Lower leg skin (tissue), 4 donors: ENCODE measurements around the gene SLX4IP. TPM values are rescaled to one million over a fixed set of nuclear protein-coding genes. Genes with fewer than 3 reads are reported as not detected.

Experiments used
- DNase-seq, 2 donors: peaks; one replicate each; pipeline ENCODE4 v3.0.0-alpha.2; 2019; ENCODE audit warnings: low spot score in 2 of 2
- H3K4me3 ChIP-seq: fragments of 200-600 bp; sonication (generic); 2 replicates; pipeline ENCODE4 v1.5.1; 2017; ENCODE audit warnings: mild to moderate bottlenecking, low read depth; ENCODE audit not compliant: poor library complexity, severe bottlenecking
- POLR2A ChIP-seq, 2 donors: fragments of 450-650 bp; IDR thresholded peaks; one replicate each; pipeline ENCODE4 v1.6.1; 2016 to 2017; ENCODE audit warnings: antibody characterized with exemption in 2 of 2, mild to moderate bottlenecking in 1 of 2, moderate library complexity in 1 of 2
- WGBS, 2 donors: methylation state at CpG; one replicate each; pipeline ENCODE4 v1.1.5; 2018; 5-methylcytosine and 5-hydroxymethylcytosine counted together
- intact Hi-C: fragments of 100-400 bp; cut with DNase I; formaldehyde crosslinking; loops from one replicate; pipeline ENCODE4 v1.15.0; 2023; ENCODE audit warnings: low total_unique reads
- total RNA-seq, 4 donors: library from RNA; depleted of rRNA; stranded (reverse); fragments of >200 nt; gene quantifications; one replicate each; pipeline ENCODE4 v1.1.0, GENCODE V29; 2016
- TF ChIP-seq, protein P1 (sequence below), 3 donors: fragments of 450-650 bp; IDR thresholded peaks; one replicate each; pipeline ENCODE4 v1.5.1; 2016; ENCODE audit warnings: antibody characterized with exemption in 3 of 3, mild to moderate bottlenecking in 3 of 3, moderate library complexity in 2 of 3

Gene SLX4IP
- total RNA-seq, 4 donors from 2014 or later, result 3.0 to 4.0 (median 3.7) TPM

DNA sequence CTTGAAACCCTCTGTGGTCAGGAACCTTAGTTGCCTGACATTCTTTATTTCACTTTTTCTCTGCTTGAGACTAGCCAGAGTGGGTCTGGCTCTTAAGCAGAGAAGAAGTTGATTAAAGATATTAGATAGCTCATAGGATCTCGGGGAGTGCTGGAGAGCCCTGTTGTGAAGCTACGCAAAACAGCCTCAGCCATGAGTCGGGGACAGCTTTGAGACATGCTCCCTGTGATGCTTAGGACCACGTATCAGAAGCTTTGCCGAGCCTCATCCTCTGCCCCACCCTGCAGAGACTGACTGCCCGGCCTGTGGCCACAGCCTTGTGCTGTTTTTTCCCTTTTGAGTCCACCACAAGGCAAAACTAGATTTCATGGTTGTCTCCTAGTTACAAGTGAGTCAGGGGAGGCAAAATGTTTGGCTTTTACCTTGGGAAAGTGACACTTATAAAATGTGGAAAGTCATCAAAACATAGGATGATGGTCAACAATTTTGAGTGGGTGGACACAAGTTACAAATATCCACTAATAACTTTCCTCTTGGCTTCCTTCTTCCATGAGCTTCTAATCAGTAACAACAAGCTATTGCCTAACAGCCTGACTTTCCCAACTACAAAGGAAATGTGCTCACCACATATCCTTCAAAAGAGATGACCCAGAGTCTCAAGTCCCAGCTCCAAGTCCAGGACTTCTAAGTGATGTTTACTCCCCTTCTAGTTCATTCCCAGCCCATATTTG lies 130.3 kb downstream of the SLX4IP start:
- H3K4me3 ChIP-seq, result no peak overlapping the region
- 54 to 65% methylated on average over 6 of the region's 6 CpGs for WGBS, 2 donors
- TF ChIP-seq, protein P1, sequence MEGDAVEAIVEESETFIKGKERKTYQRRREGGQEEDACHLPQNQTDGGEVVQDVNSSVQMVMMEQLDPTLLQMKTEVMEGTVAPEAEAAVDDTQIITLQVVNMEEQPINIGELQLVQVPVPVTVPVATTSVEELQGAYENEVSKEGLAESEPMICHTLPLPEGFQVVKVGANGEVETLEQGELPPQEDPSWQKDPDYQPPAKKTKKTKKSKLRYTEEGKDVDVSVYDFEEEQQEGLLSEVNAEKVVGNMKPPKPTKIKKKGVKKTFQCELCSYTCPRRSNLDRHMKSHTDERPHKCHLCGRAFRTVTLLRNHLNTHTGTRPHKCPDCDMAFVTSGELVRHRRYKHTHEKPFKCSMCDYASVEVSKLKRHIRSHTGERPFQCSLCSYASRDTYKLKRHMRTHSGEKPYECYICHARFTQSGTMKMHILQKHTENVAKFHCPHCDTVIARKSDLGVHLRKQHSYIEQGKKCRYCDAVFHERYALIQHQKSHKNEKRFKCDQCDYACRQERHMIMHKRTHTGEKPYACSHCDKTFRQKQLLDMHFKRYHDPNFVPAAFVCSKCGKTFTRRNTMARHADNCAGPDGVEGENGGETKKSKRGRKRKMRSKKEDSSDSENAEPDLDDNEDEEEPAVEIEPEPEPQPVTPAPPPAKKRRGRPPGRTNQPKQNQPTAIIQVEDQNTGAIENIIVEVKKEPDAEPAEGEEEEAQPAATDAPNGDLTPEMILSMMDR (IDR thresholded peaks at IDR 0.05), result no peak
- TF ChIP-seq POLR2A (IDR thresholded peaks at IDR 0.05), result no peak
- DNase-seq, result peak in 1 of 2 donors; percentile 65
- intact Hi-C loops, result no loop called here

GRCh38 chr20:10565922-10566897 lies 131.1 kb downstream of the SLX4IP start:
- H3K4me3 ChIP-seq, result no peak overlapping the region
- WGBS, 2 donors, result 85 to 94% methylated on average over 7 to 8 of the region's 8 CpGs
- DNase-seq, result no peak
- intact Hi-C loops, result no loop called here
- TF ChIP-seq, protein P1 (IDR thresholded peaks at IDR 0.05), result no peak
- no peak for TF ChIP-seq POLR2A (IDR thresholded peaks at IDR 0.05)

DNA sequence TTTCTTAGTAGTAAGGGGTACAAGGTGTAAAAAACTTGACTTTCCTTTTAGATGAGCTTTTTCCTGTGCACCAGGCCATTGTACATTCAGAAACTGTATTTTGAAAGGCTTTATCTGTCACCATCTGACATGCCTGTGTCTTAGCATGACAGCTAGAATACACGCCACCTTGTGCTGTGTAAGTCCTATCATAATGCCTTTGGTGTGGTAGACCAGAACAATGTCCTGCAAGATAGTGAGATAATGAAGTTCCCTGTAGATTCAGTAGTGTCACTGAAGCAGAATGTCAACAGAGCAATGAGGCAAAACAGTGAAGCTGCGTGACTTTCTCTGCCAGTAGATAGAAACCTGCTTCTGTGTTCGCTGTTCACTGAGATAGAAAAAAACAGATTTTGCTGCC lies 132.9 kb downstream of the SLX4IP start:
- WGBS, 2 donors, result 93 to 98% methylated on average over 3 of the region's 3 CpGs

DNA sequence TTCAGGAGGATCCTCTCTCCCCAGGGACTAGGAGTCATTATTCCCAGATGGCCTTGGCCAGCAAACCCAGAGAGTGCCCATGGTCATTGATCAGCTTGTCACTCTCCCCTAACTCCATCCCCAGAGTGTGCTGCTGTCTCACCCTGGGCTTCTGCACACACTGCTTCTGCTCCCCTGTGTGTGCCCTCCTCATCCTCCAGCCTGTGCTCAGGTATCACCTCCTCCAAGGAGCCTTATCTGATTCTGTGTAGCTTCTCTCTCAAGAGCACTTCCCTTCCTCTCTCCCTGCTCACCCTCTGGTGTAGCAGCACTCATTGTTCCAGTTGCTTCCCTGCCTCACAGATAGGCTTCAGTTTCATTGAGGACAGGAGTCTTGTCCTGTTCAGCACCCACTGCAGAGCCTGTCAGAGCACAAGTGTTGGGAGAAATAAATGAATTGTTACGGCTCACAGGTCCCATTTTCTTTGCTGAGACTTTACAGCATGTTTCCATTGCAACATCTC lies 136.3 kb downstream of the SLX4IP start:
- no peak overlapping the region for H3K4me3 ChIP-seq
- intact Hi-C loops, result no loop called here
- WGBS, 2 donors, result 93% methylated on average over 1 of the region's 1 CpG
- no peak for DNase-seq
- TF ChIP-seq, protein P1 (IDR thresholded peaks at IDR 0.05), result no peak
- no peak for TF ChIP-seq POLR2A (IDR thresholded peaks at IDR 0.05)

More for the DNA sequence above, 132.9 kb downstream of the SLX4IP start:
- no peak overlapping the region for H3K4me3 ChIP-seq
- TF ChIP-seq, protein P1 (IDR thresholded peaks at IDR 0.05), result no peak
- no peak for TF ChIP-seq POLR2A (IDR thresholded peaks at IDR 0.05)
- intact Hi-C loops, result no loop called here
- DNase-seq, result no peak

DNA sequence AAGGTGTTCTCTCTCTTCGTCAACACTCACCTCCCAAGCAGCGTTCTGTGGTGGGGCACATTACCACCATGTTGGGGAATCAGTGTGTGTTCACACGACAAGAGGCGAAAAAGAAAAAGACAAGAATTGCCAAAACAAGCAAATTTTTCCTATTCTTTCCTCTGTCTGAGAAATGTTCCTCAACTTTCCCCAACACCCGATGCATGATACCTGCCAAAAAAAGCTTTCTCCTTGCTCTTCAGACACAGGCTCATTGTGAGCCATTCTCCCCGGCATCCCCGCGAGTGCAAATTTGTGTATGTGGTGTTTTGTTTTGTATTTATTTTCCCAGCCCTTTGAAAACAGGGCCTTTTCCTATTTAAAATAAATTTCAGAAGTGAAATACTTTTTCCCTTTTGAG lies 137.7 kb downstream of the SLX4IP start:
- no peak for DNase-seq
- no peak for TF ChIP-seq POLR2A (IDR thresholded peaks at IDR 0.05)
- TF ChIP-seq, protein P1 (IDR thresholded peaks at IDR 0.05), result no peak
- H3K4me3 ChIP-seq, result no peak overlapping the region
- intact Hi-C loops, result no loop called here
- 91 to 94% methylated on average over 8 of the region's 8 CpGs for WGBS, 2 donors
